DMS153 treated with DMSO at 0.1 percent for 48 hours (cell line): Measurements from ENCODE around the gene FTSJ1.
"Not testable (repeated sequence)": the region's sequence is repeated elsewhere in the genome, so short reads cannot be mapped to it uniquely, and the experiment has no call there.

Experiments
- DNase-seq: peaks from one replicate; lab custom pipeline; 2025; ENCODE audit not compliant: unreplicated experiment; lab: John Stamatoyannopoulos, UW

FTSJ1 gene

DNA sequence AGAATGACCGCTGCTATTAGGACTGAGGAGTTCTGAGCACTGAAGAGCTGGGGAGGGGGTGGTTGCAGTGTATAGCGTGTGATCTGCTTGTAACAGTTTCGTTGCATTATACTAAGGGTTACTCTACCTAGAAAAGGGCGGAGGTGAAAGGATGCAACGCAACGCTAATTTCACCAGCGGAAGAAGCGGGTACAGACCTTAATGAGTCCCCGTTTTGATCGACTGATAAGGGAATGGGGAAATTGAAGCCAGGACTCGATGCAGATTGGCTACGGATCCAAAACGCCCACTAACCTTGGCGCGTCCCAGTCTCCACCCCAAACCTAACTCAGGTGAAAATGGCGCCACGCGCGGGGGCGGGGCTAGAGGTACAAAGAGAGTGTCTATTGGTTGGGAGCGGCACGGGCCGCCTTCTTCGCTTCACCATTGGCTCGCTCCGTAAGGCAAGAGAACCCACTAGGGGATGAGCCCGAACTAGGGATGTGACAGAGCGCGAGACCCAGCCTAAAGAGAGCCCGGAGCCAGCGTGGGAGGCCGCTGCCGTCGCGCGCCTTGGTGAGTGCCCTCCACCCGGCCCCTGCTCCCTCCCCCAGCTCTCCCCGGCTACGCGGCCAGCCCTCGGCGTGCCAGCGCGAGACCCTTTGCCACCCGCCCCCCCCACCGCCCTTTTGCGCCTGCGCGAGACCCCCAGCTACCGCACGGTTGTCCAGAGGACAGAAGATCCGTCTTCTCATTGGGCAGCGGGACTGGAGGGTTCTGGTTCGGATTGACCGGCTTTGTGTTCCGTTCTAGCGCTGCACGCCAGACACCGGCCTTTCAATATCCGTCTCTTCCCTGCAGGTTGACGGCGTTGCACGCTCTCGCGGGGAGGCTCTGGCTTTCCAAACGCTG is 45.6 kb downstream of the FTSJ1 start, which contains the start of gene EBP:
Gene EBP (plus strand): TSS at position 456 of the 891 bp plus-strand sequence. CDS start 1,964 bp downstream, outside the sequence.
- peak; percentile 71 for DNase-seq

- no peak for DNase-seq
These were observed 46.3 kb downstream of the FTSJ1 start for GRCh38 chrX:48522291-48522690.

- DNase-seq: no peak
These were observed 47.7 kb downstream of the FTSJ1 start for GRCh38 chrX:48523682-48524081.

- not testable (repeated sequence) for DNase-seq
These were observed 49.9 kb downstream of the FTSJ1 start for GRCh38 chrX:48525853-48526252.

GRCh38 chrX:48530736-48531135 is 54.7 kb downstream of the FTSJ1 start:
- no peak for DNase-seq

- no peak for DNase-seq
These were observed 55.5 kb downstream of the FTSJ1 start for GRCh38 chrX:48531358-48531959.

GRCh38 chrX:48532161-48532560 is 56.2 kb downstream of the FTSJ1 start:
- DNase-seq: no peak

DNA sequence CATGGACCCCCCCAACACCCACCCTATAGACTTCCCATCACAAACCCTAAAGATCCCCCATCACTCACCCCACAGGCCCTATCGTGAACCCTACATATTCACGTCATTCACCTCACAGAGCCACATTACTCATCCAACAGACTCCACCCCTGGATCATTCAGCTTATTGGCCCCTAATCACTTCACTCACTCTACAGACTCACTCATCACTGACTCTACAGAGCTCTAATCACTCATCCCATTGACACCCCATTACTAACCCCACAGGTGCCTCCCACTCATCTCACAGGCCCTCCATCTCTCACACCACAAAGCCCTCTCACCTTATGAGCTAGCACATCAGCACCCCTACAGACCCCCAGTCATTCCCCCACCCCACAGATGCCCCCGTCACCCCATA is 57.2 kb downstream of the FTSJ1 start:
- DNase-seq: no peak
